Loucy (cell line): Measurements from ENCODE around the gene NR4A2.

Experiments
- EZH2phosphoT487 ChIP-seq: fragments of 200-600 bp; IDR thresholded peaks from 2 replicates; pipeline ENCODE4 v1.6.1; 2018; ENCODE audit warnings: antibody characterized with exemption, mild to moderate bottlenecking, moderate library complexity, borderline replicate concordance
- TF ChIP-seq, protein P1 (sequence below): fragments of 200-600 bp; sonication (generic); conservative IDR thresholded peaks from 2 replicates; pipeline ENCODE4 v1.5.1; 2014; ENCODE audit warnings: mild to moderate bottlenecking, antibody characterized with exemption, low read length

- TF ChIP-seq, protein P1, sequence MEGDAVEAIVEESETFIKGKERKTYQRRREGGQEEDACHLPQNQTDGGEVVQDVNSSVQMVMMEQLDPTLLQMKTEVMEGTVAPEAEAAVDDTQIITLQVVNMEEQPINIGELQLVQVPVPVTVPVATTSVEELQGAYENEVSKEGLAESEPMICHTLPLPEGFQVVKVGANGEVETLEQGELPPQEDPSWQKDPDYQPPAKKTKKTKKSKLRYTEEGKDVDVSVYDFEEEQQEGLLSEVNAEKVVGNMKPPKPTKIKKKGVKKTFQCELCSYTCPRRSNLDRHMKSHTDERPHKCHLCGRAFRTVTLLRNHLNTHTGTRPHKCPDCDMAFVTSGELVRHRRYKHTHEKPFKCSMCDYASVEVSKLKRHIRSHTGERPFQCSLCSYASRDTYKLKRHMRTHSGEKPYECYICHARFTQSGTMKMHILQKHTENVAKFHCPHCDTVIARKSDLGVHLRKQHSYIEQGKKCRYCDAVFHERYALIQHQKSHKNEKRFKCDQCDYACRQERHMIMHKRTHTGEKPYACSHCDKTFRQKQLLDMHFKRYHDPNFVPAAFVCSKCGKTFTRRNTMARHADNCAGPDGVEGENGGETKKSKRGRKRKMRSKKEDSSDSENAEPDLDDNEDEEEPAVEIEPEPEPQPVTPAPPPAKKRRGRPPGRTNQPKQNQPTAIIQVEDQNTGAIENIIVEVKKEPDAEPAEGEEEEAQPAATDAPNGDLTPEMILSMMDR = no peak
- no peak for TF ChIP-seq EZH2phosphoT487
Observed at GRCh38 chr2:156343096-156343939, 10.8 kb upstream of the NR4A2 start.
